Panc1 (cell line): Measurements from ENCODE around the gene ELP5. TPM values are rescaled to one million over a fixed set of nuclear protein-coding genes. Genes with fewer than 3 reads are reported as not detected.

Experiments
- ATAC-seq: fragments of 200-7000 bp; cut with Tn5 transposase; 2 replicates; pipeline ENCODE4 v1.9.1; 2020; ENCODE audit warnings: mild to moderate bottlenecking, moderate library complexity
- BruUV-seq: library from RNA; stranded (reverse); fragments of 400-500 nt; replicated peaks from 2 replicates; lab custom pipeline; 2021; lab: Mats Ljungman, UMichigan
- CTCF ChIA-PET: fragments of 300-600 bp; sonication (Branson Sonifier 250); formaldehyde crosslinking; loops from one replicate; lab custom pipeline; 2022; ENCODE audit warnings: antibody characterized with exemption; lab: Charles Lee
- POLR2A ChIA-PET: fragments of 300-600 bp; sonication (Branson Sonifier 250); formaldehyde crosslinking; loops from one replicate; lab custom pipeline; 2022; ENCODE audit warnings: antibody characterized with exemption; lab: Charles Lee
- DNase-seq: peaks from one replicate; pipeline ENCODE4 v3.0.0-alpha.2; 2010; ENCODE audit warnings: low read depth, low spot score
- H3K27ac ChIP-seq: 2 replicates; pipeline ENCODE4 v1.5.1; 2011; ENCODE audit warnings: mild to moderate bottlenecking, low read length, inconsistent platforms
- H3K27me3 ChIP-seq: fragments of 200-500 bp; sonication (Bioruptor generic); 2 replicates; pipeline ENCODE4 v1.6.0; 2014; ENCODE audit warnings: low read length, inconsistent platforms; ENCODE audit not compliant: control insufficient read depth, insufficient read depth
- H3K36me3 ChIP-seq: fragments of 200-500 bp; sonication (Bioruptor generic); 2 replicates; pipeline ENCODE4 v1.5.1; 2014; ENCODE audit warnings: inconsistent platforms, mild to moderate bottlenecking, low read length, moderate library complexity; ENCODE audit not compliant: control insufficient read depth, insufficient read depth
- H3K4me1 ChIP-seq: 2 replicates; pipeline ENCODE4 v1.5.1; 2011; ENCODE audit warnings: inconsistent platforms, mild to moderate bottlenecking, low read length, moderate library complexity; ENCODE audit not compliant: control insufficient read depth, insufficient read depth
- H3K4me3 ChIP-seq, 2 experiments: 2 replicates each; pipeline ENCODE4 v1.5.1; 2011 to 2012; ENCODE audit warnings: low read depth in 2 of 2, low read length in 2 of 2, mild to moderate bottlenecking in 2 of 2, inconsistent platforms in 1 of 2, moderate library complexity in 1 of 2
- H3K9me3 ChIP-seq: fragments of 200-500 bp; sonication (Bioruptor generic); 2 replicates; pipeline ENCODE4 v1.5.1; 2014; ENCODE audit warnings: low read depth, mild to moderate bottlenecking, inconsistent platforms, low read length, moderate library complexity; ENCODE audit not compliant: control insufficient read depth, insufficient read depth
- CTCF ChIP-seq: fragments of 450-650 bp; IDR thresholded peaks from 2 replicates; pipeline ENCODE4 v1.5.1; 2017; ENCODE audit warnings: mild to moderate bottlenecking
- POLR2AphosphoS5 ChIP-seq: IDR thresholded peaks from 2 replicates; pipeline ENCODE4 v1.6.1; 2012; ENCODE audit warnings: mild to moderate bottlenecking, low read depth, low read length, moderate library complexity
- REST ChIP-seq, 2 experiments: IDR thresholded peaks; 2 replicates each; pipeline ENCODE4 v1.6.1; 2011 to 2012; ENCODE audit warnings: low read depth in 2 of 2, control low read depth in 1 of 2, low read length in 1 of 2, mild to moderate bottlenecking in 1 of 2, moderate library complexity in 1 of 2; ENCODE audit not compliant: insufficient read depth in 1 of 2
- SIN3A ChIP-seq: IDR thresholded peaks from 2 replicates; pipeline ENCODE4 v1.6.1; 2012; ENCODE audit warnings: low read depth, mild to moderate bottlenecking, low read length, moderate library complexity, borderline replicate concordance; ENCODE audit not compliant: insufficient read depth
- TCF7L2 ChIP-seq: IDR thresholded peaks from 2 replicates; pipeline ENCODE4 v1.6.1; 2011; ENCODE audit warnings: mild to moderate bottlenecking, low read depth, low read length, inconsistent platforms
- in situ Hi-C: cut with HindIII; loops from 2 replicates; pipeline ENCODE4 v1.10.0; 2016; ENCODE audit warnings: low sequenced_read_pairs, low pct_unique_long_range_greater_than_20kb
- intact Hi-C: fragments of 100-400 bp; cut with micrococcal nuclease; formaldehyde crosslinking; loops from one replicate; pipeline ENCODE4 v1.10.0; 2022; ENCODE audit not compliant: unreplicated experiment
- total RNA-seq: library from RNA; stranded (reverse); gene quantifications from one replicate; pipeline ENCODE4 v1.2.1, GENCODE V29; 2021; ENCODE audit not compliant: unreplicated experiment

Gene ELP5
- total RNA-seq, 1 experiment from 2014 or later: 89.5 TPM

DNA sequence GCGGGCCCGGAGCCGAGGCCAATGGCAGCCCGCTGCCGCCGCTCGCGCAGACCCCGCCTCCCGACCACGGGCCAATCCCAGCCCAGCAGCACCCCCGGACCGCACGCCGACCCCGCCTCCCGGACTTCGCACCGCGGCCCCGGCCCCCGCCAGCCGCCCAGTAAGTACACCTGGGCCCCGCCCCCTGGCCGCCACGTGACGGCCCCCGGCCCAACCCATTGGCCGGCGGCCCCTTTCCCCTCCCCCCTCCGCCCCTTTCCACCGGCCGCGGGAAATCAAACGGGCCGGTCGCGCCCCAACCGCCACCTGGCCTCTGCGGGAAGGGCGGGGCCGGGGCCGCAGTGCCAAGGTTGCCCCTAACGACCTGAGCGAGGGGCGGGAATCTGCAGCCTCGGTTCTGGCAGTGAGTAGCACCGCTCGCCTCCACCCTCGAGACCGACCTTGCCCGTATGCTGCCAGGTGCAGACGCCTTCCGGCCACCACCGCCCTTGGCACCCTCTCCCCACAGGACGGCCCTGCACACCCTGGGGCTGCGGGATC, 42.7 kb downstream of the ELP5 start, which contains the start of gene YBX2:
YBX2 (minus strand) TSS at position 26 of the 540 bp plus-strand sequence. CDS start 139 bp downstream, outside the sequence.
- TF ChIP-seq POLR2AphosphoS5 (no peak), SIN3A (0 out of 2 replicates have a peak, but pooled peaks have one; percentile 39)
- Histone ChIP-seq H3K27ac (peak within 1 kb of the TSS; percentile 68), H3K27me3 (no peaks in the 10 kb centered on the region), H3K9me3 (no peaks in the 10 kb centered on the region), H3K4me3 (peak within 1 kb of the TSS; percentile 41 to 56), H3K4me1 (peaks cover 17% of the 10 kb centered on the region), H3K36me3 (no peaks in the 10 kb centered on the region)
- ATAC-seq (peak; percentile 89), DNase-seq (no peak)
- ChIA-PET POLR2A (no interaction called here), CTCF (no interaction called here)
- BruUV-seq: no TSS peak
- intact Hi-C loops (no loop called here), in situ Hi-C loops (no loop called here)

DNA sequence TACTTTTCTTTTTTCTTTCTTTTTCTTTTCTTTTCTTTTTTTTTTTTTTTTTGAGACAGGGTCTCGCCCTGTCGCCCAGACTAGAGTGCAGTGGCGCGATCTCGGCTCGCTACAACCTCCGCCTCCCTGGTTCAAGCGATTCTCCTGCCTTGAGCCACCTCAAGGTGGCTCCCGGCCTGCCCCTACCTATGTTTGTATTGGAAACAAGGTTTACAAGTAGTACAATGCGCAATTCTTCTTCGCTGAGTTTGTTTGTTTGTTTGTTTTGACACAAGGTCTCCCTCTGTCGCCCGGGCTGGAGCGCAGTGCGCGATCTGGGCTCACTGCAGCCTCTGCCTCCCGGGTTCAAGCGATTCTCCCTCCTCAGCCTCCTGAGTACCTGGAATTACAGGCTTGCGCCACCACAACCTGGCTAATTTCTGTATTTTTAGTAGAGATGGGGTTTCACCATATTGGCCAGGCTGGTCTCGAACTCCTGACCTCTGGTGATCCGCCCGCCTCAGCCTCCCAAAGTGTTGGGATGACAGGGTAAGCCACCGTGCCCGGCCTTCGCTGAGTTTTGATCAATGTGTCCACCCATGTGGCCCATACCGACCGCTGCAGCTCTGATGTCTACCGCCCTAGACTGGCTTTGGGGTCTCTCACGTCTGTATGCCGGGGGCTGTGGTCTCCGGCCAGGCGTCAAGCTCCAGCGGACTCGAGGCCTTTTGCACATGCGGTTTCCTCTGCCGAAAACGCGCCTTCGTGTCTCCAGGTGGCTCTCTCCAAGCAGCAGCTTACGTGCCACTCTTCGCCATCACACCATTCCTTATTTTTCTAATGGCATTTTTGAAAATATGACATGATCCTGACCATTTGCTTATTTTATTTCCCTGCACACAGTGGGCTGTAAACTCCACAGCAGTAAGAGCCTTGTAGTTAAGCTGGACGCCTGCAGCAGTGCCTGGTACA, 43.5 kb downstream of the ELP5 start:
- CTCF ChIA-PET: interaction anchor here (0.8 kb wide), 1 partner anchor 14 kb away, joined by 4 read pairs; the partner anchor contains the start of gene SLC2A4
- Histone ChIP-seq H3K27me3 (no peaks in the 10 kb centered on the region), H3K9me3 (no peaks in the 10 kb centered on the region), H3K4me1 (peaks cover 17% of the 10 kb centered on the region), H3K27ac (peak overlapping the region; percentile 68), H3K36me3 (no peaks in the 10 kb centered on the region), H3K4me3 (peak overlapping the region; percentile 41 to 56)
- peak; percentile 47 for ATAC-seq
- in situ Hi-C loops: no loop called here
- intact Hi-C loops: loop anchor here (2.0 kb wide), 1 partner anchor 15 kb away; the partner anchor contains the start of gene SLC2A4
- TF ChIP-seq POLR2AphosphoS5 (no peak), CTCF (no peak), REST (IDR thresholded peaks at IDR 0.05; ENCODE audit: insufficient read depth in 1 of 2, low read depth in 2 of 2, low read length in 1 of 2) (no peak), TCF7L2 (no peak), SIN3A (no peak)
- POLR2A ChIA-PET: no interaction called here
- no TSS peak for BruUV-seq
- no peak for DNase-seq
